Inflammatory macrophage (primary cell): ENCODE data around the gene AUP1.

Source experiments
- DNase-seq, 2 donors: peaks; one replicate each; pipeline ENCODE4 v3.0.0-alpha.2; 2020 to 2022

Gene AUP1

DNA sequence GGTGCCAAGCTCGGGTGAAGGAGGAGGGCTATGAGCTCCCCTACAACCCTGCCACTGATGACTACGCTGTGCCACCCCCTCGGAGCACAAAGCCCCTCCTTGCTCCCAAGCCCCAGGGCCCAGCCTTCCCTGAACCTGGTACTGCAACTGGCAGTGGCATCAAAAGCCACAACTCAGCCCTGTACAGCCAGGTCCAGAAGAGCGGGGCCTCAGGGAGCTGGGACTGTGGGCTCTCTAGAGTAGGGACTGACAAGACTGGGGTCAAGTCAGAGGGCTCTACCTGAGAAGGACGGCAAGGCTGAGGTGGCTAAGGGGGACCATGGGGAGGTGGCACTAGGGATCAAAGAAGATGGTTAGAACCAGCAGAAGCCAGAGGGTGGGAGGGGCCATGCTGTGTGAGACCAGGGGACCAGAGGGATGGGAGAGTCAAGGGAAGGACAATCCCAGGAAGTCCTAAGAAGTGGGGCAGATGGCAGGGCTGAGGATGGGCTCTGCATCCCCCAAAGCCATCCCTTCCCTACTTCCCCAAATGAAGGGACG, 27.4 kb upstream of the AUP1 start:
- no peak for DNase-seq

DNA sequence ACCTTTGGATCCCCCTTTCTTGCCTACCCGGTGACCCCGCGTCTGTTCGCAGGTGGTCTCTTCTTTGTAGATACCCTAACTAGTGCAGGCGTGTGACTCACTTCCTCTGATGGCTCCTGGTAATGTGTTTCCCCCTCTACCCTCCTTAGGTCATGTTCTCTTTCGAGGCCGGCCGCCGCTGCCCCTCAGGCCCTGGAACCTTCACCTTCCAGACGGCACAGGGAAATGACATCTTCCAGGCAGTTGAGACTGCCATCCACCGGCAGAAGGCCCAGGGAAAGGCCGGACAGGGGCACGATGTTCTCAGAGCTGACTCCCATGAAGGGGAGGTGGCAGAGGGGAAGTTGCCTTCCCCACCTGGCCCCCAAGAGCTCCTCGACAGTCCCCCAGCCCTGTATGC, 26.7 kb upstream of the AUP1 start:
- DNase-seq = peak in 1 of 2 donors; percentile 35

DNA sequence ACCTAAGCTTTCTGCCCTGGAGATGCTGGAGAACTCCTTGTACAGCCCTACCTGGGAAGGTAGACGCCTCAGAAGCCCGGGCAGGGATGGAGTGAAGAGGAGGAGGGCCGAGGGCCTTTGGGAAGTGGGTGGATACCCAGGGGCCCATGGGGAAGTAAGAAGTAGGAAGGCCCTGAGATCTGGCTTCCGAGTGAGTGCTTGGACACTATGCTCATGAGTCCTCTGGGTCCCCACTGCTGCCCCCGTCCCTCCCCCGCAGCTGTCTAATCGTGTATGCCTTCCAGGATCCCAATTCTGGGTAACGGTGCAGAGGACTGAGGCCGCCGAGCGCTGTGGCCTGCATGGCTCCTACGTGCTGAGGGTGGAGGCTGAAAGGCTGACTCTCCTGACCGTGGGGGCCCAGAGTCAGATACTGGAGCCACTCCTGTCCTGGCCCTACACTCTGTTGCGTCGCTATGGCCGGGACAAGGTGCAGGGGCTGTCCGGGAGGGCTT, 26.2 kb upstream of the AUP1 start:
- DNase-seq = peak; percentile 78 to 91

DNA sequence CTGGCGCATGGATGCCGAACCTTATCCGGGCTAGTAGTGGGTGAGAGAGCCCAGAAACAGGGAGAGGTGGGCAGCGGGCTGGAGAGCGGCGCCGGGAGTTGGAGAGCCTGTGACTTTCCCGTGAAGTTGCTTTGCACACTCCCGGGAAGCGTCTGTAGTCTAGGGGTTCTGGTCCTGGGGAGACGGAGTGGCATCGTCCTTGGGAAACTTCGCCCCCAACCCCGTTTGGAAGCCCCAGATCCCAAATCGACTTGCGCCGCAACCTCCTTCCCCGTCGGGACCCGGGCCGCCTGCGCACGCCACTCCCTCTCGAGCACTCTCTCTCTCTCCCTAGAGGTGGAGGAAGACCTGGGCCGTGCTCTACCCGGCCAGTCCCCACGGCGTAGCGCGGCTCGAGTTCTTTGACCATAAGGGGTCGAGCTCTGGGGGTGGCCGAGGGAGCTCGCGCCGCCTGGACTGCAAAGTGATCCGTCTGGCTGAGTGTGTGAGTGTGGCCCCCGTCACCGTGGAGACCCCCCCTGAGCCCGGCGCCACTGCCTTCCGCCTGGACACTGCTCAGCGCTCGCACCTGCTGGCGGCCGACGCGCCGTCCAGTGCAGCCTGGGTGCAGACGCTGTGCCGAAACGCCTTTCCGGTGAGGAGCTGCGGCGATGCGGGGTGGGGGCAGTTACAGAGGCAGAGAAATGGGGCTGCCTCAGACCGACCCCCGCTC, 25.5 kb upstream of the AUP1 start:
- peak; percentile 34 to 43 for DNase-seq

DNA sequence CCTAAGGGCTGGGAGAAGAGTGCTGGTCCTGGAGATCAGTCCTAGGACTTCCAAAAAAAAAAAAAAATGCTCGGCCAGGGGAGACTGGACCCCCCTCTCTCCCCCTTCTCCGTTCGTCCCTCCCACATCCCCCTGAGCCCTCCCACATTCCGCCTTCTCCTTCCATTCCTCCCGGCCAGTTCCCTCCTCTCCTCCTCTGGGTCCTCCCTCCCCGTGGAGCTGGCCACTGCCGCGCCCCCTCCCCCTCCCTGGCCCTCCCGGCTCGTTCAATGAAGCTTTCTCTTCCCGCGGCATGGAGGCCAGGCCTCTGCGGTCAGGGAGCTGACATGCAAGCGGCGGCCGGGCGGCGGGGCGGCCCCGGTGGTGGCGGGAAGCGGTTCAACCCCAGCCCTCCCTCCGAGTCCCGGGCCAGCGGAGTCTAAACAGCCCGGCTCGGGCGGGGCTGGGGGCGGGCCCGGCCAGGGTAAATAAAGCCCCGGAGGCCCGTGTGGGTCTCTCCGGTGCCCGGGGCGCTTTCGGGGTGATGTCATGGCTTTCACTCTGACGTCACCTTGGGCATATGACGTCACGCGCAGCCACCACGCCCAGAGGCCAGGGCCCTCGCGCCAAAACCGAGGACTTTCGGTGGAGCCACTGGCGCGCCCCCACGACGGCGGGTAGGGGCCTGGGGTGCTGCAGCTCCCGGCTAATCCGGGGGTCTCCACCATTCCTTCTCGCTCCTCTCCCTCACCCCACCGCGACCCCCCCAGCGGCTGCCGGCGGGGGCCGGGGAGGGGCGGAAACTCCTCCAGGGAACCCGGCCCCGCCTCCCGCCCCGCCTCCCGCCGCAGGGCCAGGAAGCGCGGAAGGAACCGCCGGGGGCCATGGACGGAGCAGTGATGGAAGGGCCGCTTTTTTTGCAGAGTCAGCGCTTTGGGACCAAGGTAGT, 24.6 kb upstream of the AUP1 start, which contains the start of the genes DOK1 and LOXL3:
Gene DOK1, plus strand, starts transcription at position 829 of the 928 bp plus-strand sequence. Its CDS starts 35 bp downstream, at position 864.
Gene LOXL3, minus strand, starts transcription at position 51 of the 928 bp plus-strand sequence. CDS start 1,308 bp downstream, outside the sequence.
- peak; percentile 79 to 90 for DNase-seq

DNA sequence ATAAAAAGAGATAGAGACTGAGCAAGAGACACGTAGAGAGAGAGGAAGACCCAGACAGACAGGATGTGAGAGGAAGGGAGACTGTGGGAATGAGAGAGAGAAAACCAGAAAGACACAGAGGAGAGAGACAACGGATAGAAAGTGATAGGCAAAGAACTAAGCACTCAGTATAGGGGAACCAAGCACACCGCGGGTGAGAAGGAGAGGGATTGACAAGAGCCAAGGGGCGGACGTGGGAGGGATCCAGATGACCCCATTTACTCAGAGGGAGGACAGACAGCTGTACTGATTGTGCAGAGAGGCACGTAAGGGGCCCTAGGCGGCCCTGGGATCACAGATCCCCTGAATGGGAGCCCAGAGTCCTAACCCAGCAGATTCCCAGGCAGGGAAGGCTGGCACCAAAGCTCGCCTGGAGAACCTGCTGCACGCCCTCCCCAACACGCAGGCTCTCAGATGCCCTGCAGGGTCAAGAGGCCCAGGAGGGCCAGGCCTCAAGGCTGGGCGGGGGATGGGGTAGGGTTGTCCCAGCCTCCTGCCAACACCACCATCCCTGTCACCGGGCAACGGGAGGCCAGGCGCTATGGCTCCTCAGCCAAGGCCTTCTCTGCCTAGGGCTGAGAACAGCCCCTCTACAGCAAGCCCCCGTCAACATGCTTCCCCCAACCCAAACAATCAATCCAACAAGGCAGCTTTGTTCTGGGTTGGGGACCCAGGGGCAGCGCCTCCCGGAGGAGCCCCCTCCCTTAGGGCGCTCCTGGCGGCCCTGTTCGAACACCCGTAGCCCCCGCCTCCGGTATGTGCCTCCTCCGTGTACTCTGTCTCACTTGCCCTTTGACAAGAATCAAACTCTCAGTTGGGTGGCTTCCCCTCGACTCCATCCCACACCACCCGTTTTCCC, 23.7 kb upstream of the AUP1 start:
- DNase-seq = no peak

DNA sequence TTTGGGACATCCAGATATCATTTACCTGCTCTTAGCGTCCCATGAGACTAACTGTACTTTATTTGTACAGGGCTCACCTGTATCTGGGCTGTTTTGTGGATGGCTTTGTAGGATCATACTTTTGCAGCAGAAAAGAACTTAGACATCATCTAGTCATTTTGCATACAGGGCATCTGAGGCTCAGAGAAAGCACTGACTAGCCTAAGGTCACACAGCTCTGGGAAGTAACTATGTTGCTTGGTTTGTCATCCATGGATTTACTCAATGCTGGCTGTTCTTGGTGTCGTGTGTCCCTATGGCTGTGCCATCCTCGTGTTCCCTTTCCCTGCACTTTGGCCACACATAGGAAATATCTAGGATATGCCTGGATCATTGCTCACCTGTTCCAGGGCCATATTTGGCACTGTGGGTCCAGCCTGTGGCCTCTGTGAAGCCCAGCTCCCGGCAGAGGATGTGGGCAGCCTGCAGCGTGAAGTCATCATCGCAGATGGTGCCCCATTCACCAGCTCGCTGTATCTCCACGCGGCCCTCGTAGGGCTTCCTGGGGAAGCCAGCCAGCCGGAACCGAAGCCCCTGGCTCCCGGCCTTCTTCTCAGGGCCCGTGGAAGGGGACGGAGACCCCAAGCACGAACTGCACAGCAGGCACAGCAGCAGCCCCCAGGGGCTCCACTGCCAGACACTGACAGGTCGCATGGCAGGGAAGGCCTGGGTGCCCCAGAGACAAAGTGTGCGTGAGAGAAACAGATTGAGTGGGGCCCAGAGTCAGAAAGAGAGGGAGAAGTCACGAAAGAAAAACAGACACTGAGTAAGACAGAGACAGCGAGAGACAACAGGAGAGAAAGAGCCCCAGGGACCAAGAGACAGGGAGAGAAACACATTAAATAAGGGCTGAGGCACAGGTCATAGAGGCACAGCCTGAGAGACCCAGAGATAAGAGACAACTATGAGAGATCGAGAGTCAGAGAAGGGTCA, 22.7 kb upstream of the AUP1 start:
- DNase-seq = no peak

DNA sequence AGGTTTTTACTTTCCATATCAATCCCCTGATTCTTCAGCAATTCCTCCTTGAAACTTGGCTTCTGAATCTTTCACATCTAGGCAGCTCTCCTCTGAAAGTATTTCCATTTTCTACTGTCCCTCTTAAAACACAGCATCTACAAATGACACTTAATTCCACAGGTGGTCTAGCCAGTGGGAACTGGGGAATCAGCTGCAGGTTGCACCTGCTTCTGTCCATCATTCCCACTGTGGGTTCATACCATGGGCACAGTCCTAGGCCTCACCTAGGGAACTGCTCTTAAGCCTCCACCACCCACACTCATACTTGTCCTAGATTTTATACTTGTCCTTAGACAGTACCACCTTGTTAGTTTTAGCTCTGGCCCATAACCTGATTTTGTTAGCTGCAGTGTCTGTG, 22.0 kb upstream of the AUP1 start:
- DNase-seq = no peak

DNA sequence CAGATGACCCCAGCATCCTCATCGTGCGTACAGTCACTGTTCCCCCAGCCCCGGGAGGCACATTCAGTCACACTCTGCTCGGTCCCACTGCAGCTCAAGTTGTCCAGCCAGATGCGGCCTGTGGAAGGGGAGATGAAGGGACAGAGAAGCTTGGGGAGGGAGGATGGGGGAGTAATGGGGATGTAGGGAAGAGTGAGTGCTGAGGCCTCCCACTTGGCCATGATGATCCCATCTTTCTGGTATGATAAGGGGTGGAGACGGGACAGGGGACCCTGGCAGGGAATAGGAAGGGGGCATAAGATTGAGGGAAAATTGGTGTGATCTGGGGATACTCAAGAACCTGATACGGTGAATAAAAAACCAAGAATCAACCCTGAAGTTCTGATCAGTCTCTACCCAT, 20.7 kb upstream of the AUP1 start:
- no peak for DNase-seq

DNA sequence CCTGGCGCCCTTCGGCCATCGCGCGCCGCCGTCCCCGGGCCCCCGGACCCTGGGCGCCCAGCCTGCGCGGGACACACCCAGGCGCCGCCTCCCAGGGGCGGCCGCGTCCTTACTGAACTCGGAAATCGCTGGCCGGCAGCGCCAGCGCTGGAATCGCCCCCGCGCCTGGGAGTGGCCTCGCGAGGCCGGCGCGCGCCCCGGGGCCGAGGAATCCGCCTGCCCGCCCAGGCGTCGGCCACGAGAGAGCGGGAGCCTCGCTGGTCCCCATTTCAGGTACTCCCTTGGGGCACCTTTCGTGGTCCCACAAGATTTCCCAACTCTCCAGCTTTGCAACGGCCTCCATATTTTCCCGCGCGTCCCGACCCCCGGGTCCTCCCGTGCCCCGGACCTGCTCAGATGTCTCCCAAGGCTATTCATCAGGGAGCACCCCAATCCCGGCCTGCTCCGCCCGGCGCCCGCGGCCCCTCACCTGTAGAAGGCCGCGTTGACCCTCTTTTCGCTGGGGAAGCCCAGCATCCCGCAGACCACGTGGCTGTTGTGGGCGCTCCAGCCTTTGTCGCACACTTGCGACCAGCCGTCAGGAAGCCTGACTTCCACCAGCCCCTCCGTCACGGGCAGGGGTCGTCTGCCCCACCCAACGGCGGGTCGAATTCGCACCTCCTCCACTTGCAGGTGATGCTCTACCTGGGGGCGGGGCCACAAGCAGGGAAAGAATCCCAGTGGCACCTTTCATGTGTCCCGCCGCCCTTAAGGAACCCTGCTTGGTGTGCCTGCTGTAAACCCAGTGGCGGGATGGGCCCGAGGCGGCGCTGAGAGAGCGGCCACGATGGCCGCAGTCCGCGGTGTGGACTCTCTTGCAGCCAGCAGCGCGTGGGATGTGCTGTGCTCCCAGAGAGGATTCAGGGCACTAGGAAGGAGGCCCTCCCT, 19.7 kb upstream of the AUP1 start:
- DNase-seq = peak; percentile 70 to 88

DNA sequence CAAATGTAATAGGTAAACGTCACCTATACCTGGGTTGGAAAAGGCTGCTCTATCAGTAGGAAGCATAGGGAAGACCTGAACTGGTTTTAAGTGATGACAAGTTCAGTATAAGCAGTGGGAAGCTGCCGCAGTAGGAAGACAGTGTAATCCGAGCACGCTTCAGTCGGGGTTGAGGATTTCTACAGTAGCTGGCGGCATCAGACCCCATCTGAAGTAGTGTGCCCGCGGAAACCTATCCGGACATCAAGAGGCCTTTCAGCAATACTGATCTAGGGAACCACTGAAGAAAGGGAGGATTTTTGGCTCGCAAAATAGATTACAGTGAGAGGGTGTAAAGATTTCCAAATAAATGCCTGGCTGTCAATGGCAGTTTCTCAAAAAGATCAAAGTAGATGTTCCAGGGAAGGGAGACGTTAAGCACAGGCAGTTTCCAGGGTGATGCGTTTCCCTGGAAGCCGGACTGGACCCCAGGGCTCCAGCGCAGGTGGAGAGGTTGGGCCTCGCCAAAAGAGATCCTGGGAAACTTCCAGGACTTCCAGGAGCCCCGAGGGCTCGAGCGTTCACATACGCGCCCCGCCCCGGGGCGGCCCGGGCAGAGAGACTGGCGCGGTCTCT, 18.9 kb upstream of the AUP1 start:
- DNase-seq = no peak

DNA sequence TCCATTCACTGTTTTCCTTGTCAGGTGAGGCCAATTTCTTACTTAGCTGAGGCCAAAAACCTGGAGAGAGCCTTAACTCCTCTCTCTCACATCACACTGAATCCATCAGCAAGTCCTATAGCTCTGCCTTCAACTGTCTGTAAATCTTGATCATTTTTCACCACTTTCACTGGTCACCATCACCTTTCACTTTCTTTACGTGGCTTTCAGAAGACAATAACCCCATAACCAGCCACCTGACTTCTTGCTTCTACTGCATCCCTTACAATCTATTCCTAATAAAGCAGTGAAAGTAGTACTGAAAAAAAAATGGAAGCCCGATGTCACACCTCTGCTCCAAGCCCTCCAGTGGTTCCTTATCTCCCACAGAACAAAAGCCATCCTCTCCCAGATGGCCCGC, 16.5 kb upstream of the AUP1 start:
- no peak for DNase-seq

DNA sequence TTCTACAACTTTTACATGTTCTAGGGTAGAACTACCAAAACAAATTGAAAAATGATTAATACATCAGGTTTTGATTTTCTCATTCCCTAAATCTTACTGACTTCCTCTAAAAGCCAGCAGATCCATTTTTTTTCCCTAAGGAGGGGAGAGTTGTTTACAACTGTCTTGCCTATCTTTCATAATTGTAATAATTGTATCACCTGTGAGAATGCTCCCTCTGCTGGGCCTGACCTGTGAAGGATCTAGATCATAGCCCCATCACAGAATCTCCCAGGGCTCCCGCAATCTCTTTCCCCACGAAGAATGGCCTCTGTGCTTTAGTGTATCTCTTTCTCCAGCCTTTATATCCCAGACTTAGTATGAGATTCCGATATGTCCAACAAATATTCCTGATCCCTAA, 15.1 kb upstream of the AUP1 start:
- DNase-seq = no peak

DNA sequence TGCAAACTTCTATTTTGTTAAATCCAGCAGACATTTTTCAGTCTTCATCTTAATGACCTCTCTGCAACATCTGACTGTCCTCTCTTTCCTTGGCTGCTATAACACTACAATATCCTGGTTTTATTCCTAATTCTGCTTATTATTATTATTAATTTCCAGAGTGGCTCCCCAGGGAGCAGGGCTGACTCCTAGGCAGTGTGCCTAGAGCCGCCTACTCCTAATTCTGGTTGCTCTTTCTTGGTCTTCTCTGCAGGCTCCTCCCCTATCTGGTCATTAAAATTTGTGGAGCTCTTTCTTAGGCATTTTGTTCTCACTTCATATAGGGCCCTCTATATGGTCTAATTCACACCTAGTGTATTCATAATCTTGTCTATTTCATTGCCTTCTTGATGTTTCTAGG, 13.5 kb upstream of the AUP1 start:
- DNase-seq = no peak

DNA sequence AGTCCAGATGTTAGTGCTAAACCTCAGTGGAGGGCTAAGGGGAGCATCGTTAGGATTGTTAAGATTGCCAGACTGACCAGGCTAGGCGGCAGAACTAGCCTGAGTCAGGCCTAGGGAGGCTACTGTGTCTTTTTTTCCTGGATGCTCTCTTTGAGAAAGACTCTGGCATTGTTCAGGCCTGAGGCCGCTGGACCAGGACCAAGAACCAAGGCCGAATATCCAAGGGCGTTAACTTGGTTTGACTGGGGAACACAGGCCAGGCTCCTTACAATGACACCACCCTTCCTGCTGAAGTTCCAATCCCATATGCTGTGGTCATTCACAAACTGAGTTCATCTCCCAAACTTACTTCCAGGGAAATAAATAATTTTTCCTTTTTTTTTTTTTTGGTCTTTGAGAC, 10.8 kb upstream of the AUP1 start:
- DNase-seq = no peak

DNA sequence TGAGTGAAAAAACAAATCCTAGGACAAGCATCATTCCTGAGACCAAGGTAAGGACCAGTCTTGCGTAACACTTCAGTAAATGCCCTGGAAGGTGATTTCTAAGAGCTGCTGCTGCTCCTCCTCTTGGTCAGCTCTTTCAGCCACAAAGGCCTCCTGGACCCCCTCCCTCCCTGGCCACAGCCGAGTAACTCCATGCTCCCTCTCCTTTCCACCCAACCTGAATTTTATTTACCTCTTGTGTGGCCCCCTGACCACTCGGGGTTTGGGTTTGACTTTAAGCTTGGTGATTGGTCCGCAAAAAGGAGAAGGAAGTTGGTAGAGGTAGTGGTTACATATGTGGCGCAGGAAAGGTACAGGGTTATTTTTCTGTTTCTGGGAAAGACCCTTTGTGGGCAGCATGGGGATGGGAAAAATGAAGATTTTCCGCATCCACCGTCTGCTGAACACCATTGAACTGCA, 9.4 kb upstream of the AUP1 start:
- no peak for DNase-seq

DNA sequence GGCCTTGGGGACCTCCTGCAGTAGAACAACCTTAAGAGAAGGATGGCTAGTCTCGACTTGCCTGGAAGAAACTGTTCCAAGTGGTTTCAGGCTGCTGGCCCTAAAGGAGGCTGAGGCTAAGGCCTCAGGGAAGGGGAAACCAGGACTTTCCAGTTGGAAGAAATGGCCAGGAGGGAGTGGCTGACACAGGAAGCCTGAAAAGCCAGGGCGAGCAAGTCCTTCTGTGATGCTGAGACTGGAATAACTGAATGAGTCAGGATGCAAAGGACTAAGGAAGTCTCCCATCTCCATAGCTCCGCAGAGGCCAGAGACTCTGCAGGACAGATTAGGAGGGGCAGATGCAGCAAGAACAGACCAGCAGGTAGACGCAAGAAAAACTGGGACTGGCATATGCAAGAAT, 7.6 kb upstream of the AUP1 start:
- DNase-seq = no peak

DNA sequence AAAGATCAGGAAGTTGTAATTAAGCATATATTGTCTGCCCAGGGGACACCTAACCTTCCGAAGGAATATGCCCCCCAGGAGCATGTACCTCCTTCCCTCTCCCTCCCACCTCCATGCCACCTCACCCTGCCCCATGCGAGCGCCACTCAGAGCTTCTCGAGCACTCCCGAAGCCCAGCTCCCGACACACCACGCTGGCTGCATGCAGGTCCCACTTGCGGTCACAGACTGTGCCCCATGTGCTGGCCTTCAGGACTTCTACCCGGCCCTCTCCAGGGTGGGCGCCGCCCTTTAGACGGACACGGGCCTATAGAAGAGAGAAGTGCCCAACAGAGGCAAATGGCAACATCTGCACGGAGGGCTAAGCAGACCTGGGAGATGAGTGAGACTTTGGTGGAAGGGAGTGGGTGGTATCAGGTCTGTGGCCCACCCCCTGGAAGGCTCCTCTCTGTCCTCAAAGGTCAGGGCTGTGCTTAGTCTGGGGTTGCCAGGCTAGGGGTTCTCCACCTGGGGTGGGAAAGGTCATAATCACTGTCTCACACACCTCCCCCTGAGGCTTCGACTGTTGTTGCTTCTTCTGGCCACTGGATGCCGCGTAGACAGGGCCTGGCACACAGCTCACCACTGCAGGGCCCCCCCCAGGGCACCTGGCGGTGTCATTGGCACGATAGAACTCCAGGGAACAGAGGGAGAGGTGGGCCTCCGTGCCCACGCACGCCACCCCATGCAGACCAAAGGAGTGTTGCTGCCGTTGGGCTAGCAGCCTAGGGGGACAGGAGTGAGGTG, 6.9 kb upstream of the AUP1 start:
- DNase-seq = no peak
